ENCODE measurements around the gene ZNF791. TPM values are rescaled to one million over a fixed set of nuclear protein-coding genes. Genes with fewer than 3 reads are reported as not detected.

The ZNF791 gene
- total RNA-seq: 9.4 and 14.3 TPM in 2 replicates

DNA sequence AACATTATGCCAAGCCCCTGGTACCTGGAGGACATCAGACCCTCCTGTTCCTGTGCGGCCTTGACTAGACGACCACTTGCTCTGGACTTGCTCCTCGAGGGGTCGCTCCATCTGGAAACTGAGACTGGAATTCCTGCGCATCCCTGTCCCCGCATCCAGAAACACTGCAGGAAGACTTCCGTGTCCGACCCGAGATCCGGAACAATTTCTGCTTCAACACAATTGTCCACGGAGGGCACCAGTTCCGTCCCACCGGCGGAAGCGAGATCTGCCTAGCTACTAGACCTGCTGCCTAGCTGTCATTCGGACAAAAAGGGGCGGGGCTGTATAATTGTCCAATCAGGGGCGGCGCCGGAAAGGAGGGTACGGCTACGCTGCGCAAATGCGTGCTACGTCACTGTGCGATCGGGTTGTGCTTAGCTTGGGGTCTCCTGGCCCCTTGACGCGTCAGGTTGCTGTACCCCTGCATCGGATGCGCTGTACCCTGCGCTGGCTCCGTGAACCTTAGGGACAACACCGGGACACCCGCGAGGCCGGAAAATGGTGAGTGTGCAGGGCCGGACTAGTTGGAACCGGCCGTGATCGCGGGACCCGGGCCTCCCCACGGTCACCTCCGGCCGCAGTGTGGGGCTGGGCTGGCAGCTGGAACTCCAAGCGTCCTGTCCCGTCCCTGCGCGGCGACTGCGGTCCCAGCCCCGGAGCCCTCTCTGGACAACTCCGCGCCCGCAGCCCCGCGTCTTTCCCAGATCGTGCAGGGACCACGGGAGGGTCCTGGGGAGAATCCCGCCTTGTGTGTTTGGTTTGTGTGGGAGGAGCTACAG, at the start of gene ZNF791, which contains the start of gene ZNF490:
TSS of gene ZNF791 (plus strand) at position 381 of the 821 bp plus-strand sequence. CDS start at position 541, 160 bp downstream.
TSS of gene ZNF490 (minus strand) at position 274 of the 821 bp plus-strand sequence. CDS start at position 141, 133 bp downstream.

DNA sequence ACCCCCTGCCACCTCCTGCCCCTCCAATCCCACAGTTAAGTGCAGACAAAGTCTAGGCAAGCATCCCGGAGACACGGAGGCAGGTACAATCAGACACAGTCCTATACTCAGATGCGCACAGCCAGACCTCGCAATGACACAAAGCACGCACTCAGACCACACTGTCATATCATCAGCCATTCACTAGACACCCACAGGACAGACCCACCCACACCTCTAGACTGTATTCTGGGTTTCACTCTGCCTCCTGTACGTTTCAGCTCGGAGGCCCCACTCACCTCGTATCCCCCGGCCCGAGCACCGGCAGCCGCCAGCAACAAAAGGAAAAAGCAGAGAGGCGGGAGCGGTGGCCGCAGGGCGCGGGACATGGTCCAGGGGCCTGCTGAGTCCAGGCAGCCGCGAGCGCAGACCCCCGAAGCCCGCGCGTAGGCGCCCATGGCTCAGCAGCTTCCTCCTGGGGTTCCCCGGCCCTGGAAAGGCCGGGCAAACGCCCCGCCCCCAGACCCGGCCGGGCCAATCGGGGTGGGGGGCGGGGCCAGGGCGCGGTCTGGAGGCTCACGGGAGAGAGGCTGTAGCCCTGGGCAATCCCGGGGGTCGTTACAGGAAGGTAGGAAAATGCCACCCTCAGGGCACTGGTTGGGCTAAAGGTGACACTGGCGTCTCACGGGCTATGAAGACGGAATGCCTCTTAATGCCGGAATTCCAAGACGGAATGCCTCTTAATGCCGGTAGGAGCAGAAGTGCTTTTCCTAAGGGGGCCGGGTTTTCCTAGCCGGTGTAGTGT, 55.7 kb downstream of the ZNF791 start, which contains the start of the genes MAN2B1 and WDR83:
TSS of gene MAN2B1 (minus strand) at position 478 of the 784 bp plus-strand sequence. CDS start at position 437, 41 bp downstream.
TSS of gene WDR83 (plus strand) at position 543 of the 784 bp plus-strand sequence. CDS start 2,984 bp downstream, outside the sequence.

DNA sequence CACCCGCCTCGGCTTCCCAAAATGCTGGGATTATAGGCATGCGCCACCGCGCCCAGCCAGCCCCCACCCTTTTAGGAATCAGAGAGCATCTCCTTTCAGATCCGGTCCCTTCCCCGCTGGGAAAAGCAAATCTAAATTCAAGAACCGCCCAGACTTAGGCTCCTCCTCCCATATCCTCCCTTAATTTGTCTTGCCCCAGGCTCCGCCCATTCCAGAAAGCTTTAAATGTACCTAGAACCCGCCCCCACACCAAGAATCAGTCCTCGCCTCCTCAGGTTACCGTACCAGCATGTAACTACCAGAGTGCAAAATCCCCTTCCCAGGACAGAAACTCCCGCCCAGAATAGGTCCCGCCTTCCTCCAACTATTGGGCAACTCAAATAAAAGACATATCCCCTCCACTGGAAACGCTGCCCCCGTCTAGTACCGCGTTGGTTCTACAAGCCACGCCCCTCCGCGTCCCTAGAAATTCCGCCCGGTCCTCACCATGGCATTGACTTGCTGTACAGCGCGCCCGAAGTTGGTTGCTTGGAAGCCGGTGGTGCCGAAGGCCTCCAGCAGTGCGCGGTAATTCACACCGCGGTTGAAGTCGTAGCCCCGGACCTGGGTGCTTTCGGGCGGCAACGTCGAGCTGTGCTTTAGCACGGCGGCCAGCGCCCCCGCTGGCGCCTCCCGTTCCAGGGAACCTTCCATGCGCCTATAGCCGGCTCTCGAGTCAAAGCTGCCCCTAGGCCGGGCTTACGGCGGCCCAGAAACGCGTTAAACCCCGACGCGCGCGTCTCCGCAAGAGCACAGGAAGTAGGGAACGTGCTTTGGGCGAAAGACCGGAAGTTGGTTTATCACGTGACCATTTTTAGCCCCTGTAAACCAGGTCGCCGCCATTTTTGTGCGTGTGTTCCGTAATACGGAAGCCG, 70.6 kb downstream of the ZNF791 start, which contains the start of gene DHPS:
TSS of gene DHPS (minus strand) at position 807 of the 914 bp plus-strand sequence. CDS start at position 693, 114 bp downstream.

Other genes starting within 250 kb of the ZNF791 start
- 2.3 and 2.9 TPM in 2 replicates for gene ZNF442, start 245.2 kb upstream of the ZNF791 start, total RNA-seq
- 5.2 and 7.0 TPM in 2 replicates for gene ZNF799, start 209.6 kb upstream of the ZNF791 start, total RNA-seq
- gene ZNF443, start 169.9 kb upstream of the ZNF791 start, total RNA-seq: 4.0 and 9.0 TPM in 2 replicates
- 2.3 and 3.5 TPM in 2 replicates for gene ZNF709, start 126.1 kb upstream of the ZNF791 start, total RNA-seq
- gene ZNF564, start 59.4 kb upstream of the ZNF791 start, total RNA-seq: 5.8 and 9.8 TPM in 2 replicates
- 3.2 and 9.9 TPM in 2 replicates for gene ZNF490, start 107 bp upstream of the ZNF791 start, total RNA-seq
- gene MAN2B1, start 55.8 kb downstream of the ZNF791 start, total RNA-seq: 31.2 and 64.0 TPM in 2 replicates
- 10.0 and 12.6 TPM in 2 replicates for gene WDR83, start 55.9 kb downstream of the ZNF791 start, total RNA-seq
- gene DHPS, start 71.0 kb downstream of the ZNF791 start, total RNA-seq: 49.7 and 50.5 TPM in 2 replicates
- not detected in 2 replicates for gene GNG14, start 77.1 kb downstream of the ZNF791 start, total RNA-seq
- gene FBXW9, start 85.7 kb downstream of the ZNF791 start, total RNA-seq: 4.4 and 5.5 TPM in 2 replicates
- 20.9 and 53.7 TPM in 2 replicates for gene TNPO2, start 113.0 kb downstream of the ZNF791 start, total RNA-seq
- gene TRIR, start 123.8 kb downstream of the ZNF791 start, total RNA-seq: 142 and 167 TPM in 2 replicates
- 66.6 and 79.8 TPM in 2 replicates for gene GET3, start 126.6 kb downstream of the ZNF791 start, total RNA-seq
- not detected in 2 replicates for gene BEST2, start 140.9 kb downstream of the ZNF791 start, total RNA-seq
- gene HOOK2, start 164.6 kb downstream of the ZNF791 start, total RNA-seq: 7.4 and 19.0 TPM in 2 replicates
- gene JUNB, start 180.6 kb downstream of the ZNF791 start, total RNA-seq: 36.8 and 49.2 TPM in 2 replicates
- 164 and 210 TPM in 2 replicates for gene PRDX2, start 190.9 kb downstream of the ZNF791 start, total RNA-seq
- not detected in 2 replicates for gene THSD8, start 191.1 kb downstream of the ZNF791 start, total RNA-seq
- 19.6 and 25.7 TPM in 2 replicates for gene RNASEH2A, start 195.7 kb downstream of the ZNF791 start, total RNA-seq
- gene RTBDN, start 223.7 kb downstream of the ZNF791 start, total RNA-seq: not detected in 2 replicates
- 0.16 and 1.0 TPM in 2 replicates for gene MAST1, start 227.6 kb downstream of the ZNF791 start, total RNA-seq

All from bladder microvascular endothelial cell (primary cell).